ENCODE data around the gene KRT36.

The KRT36 gene

DNA sequence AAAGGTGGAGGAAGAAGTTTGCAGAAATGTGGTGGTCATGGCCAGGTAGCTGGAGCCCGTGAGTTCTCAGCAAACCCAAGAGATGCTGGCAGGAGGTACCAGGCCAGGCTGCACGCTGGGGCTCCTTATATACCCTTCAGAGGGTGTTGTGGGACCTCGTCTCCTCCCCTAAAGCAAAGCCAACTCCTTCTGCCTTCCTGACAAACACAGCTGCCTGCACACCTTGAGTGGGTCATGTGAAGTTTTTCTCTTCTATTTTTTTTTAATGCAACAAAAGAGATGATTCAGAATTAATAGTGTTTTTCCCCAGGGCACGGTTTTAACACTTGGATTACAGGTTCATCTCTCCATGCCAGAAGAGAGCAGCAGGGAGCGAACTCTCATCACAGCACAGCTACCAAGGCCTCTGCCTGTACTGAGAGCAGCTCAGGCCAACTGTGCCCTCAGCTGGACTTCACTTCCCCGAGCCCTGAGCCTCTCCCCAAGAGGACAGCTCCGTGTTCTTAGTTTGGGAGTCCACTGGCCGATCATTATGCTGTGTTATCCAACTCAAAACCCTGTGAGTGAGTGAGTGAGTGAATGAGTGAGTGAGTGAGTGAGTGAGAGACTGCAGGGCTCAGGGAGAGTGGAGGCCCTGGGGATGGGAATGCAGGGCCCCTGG lies 29.2 kb upstream of the KRT36 start, which contains the start of gene KRT15:
KRT15 (minus strand) TSS at position 102 of the 661 bp plus-strand sequence; CDS start at position 39, 63 bp downstream.
- TF ChIP-seq, protein P1, sequence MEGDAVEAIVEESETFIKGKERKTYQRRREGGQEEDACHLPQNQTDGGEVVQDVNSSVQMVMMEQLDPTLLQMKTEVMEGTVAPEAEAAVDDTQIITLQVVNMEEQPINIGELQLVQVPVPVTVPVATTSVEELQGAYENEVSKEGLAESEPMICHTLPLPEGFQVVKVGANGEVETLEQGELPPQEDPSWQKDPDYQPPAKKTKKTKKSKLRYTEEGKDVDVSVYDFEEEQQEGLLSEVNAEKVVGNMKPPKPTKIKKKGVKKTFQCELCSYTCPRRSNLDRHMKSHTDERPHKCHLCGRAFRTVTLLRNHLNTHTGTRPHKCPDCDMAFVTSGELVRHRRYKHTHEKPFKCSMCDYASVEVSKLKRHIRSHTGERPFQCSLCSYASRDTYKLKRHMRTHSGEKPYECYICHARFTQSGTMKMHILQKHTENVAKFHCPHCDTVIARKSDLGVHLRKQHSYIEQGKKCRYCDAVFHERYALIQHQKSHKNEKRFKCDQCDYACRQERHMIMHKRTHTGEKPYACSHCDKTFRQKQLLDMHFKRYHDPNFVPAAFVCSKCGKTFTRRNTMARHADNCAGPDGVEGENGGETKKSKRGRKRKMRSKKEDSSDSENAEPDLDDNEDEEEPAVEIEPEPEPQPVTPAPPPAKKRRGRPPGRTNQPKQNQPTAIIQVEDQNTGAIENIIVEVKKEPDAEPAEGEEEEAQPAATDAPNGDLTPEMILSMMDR (conservative IDR thresholded peaks at IDR 0.05; ENCODE audit: low read length): no peak
- no peak for TF ChIP-seq EZH2phosphoT487 (IDR thresholded peaks at IDR 0.05; ENCODE audit: borderline replicate concordance)
- Histone ChIP-seq H3K4me2 (ENCODE audit: low read depth, low read length, poor library complexity, severe bottlenecking) (no peak within 1 kb of the TSS), H4K20me1 (ENCODE audit: insufficient read depth, low read length, poor library complexity, severe bottlenecking) (no peaks in the 10 kb centered on the region), H3K36me3 (ENCODE audit: insufficient read depth, low read length) (no peaks in the 10 kb centered on the region), H2AFZ (ENCODE audit: low read length) (no peak within 1 kb of the TSS), H3K9me3 (ENCODE audit: insufficient read depth, low read depth, low read length) (no peaks in the 10 kb centered on the region), H3K9me2 (replicated peaks; ENCODE audit: low read depth, low read length) (no peaks in the 10 kb centered on the region), H3K79me2 (ENCODE audit: insufficient read depth, low read length) (no peaks in the 10 kb centered on the region), H3K27me3 (ENCODE audit: insufficient read depth, low read length, poor library complexity, severe bottlenecking) (no peaks in the 10 kb centered on the region), H3F3A (ENCODE audit: low read depth) (no peaks in the 10 kb centered on the region), H3K4me1 (ENCODE audit: insufficient read depth, low read length, poor library complexity, severe bottlenecking) (no peaks in the 10 kb centered on the region), H3K4me3 (ENCODE audit: low read length, poor library complexity, severe bottlenecking) (no peak within 1 kb of the TSS), H3K9ac (ENCODE audit: low read depth, low read length, poor library complexity, severe bottlenecking) (no peak within 1 kb of the TSS)

DNA sequence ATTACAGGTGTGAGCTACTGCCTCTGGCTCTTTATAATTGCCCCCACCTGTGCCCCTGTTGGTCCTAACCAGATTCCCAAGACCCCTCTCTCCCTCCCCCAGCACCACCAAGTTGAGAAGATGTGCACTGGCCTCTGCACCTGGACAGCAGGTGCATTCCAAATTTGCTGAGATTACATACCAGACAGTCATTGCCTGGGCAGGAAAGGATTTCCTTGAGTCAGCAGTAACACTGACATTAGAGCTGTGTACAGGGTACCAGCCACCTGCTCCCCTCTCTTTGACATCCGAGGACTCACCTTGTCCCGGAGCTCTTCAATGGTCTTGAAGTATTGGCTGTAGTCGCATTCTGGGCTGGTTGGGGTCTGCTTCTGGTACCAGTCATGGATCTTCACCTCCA lies 28.3 kb upstream of the KRT36 start:
- Histone ChIP-seq H3F3A (ENCODE audit: low read depth) (no peaks in the 10 kb centered on the region), H3K9ac (ENCODE audit: low read depth, low read length, poor library complexity, severe bottlenecking) (no peak overlapping the region), H3K4me3 (ENCODE audit: low read length, poor library complexity, severe bottlenecking) (no peak overlapping the region), H3K27me3 (ENCODE audit: insufficient read depth, low read length, poor library complexity, severe bottlenecking) (no peaks in the 10 kb centered on the region), H3K36me3 (ENCODE audit: insufficient read depth, low read length) (no peaks in the 10 kb centered on the region), H2AFZ (ENCODE audit: low read length) (no peak overlapping the region), H3K9me3 (ENCODE audit: insufficient read depth, low read depth, low read length) (no peaks in the 10 kb centered on the region), H3K79me2 (ENCODE audit: insufficient read depth, low read length) (no peaks in the 10 kb centered on the region), H3K9me2 (replicated peaks; ENCODE audit: low read depth, low read length) (no peaks in the 10 kb centered on the region), H3K4me1 (ENCODE audit: insufficient read depth, low read length, poor library complexity, severe bottlenecking) (no peaks in the 10 kb centered on the region), H4K20me1 (ENCODE audit: insufficient read depth, low read length, poor library complexity, severe bottlenecking) (no peaks in the 10 kb centered on the region), H3K4me2 (ENCODE audit: low read depth, low read length, poor library complexity, severe bottlenecking) (no peak overlapping the region)
- no peak for TF ChIP-seq EZH2phosphoT487 (IDR thresholded peaks at IDR 0.05; ENCODE audit: borderline replicate concordance)
- TF ChIP-seq, protein P1 (conservative IDR thresholded peaks at IDR 0.05; ENCODE audit: low read length): no peak

DNA sequence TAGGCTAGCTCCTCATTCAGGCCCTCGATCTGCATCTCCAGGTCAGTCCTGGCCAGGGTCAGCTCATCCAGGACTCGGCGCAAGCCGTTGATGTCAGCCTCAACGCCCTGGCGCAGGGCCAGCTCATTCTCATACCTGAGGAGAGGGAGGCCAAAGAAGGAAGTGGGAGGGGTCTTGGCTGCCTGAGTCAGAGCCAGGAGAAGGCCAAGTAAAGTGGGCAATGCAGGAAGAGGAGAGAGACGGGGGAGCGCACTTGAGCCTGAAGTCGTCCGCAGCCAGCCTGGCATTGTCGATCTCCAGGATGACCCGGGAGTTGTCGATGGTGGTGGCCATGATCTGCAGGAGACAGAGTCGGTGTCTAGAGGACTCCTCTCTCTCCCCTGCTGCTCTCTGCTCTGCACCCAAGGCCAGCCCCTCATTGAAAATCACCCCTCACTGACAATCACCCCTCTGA lies 27.1 kb upstream of the KRT36 start:
- no peak overlapping the region for H3K4me3 ChIP-seq (ENCODE audit: low read length, poor library complexity, severe bottlenecking)
- TF ChIP-seq, protein P1 (conservative IDR thresholded peaks at IDR 0.05; ENCODE audit: low read length): no peak
- TF ChIP-seq EZH2phosphoT487 (IDR thresholded peaks at IDR 0.05; ENCODE audit: borderline replicate concordance): no peak
- H3K79me2 ChIP-seq (ENCODE audit: insufficient read depth, low read length): no peaks in the 10 kb centered on the region
- no peak overlapping the region for H2AFZ ChIP-seq (ENCODE audit: low read length)
- no peaks in the 10 kb centered on the region for H3K4me1 ChIP-seq (ENCODE audit: insufficient read depth, low read length, poor library complexity, severe bottlenecking)
- no peaks in the 10 kb centered on the region for H3K36me3 ChIP-seq (ENCODE audit: insufficient read depth, low read length)
- no peak overlapping the region for H3K4me2 ChIP-seq (ENCODE audit: low read depth, low read length, poor library complexity, severe bottlenecking)
- H3F3A ChIP-seq (ENCODE audit: low read depth): no peaks in the 10 kb centered on the region
- H4K20me1 ChIP-seq (ENCODE audit: insufficient read depth, low read length, poor library complexity, severe bottlenecking): no peaks in the 10 kb centered on the region
- no peaks in the 10 kb centered on the region for H3K9me3 ChIP-seq (ENCODE audit: insufficient read depth, low read depth, low read length)
- no peak overlapping the region for H3K9ac ChIP-seq (ENCODE audit: low read depth, low read length, poor library complexity, severe bottlenecking)
- H3K9me2 ChIP-seq (replicated peaks; ENCODE audit: low read depth, low read length): no peaks in the 10 kb centered on the region
- H3K27me3 ChIP-seq (ENCODE audit: insufficient read depth, low read length, poor library complexity, severe bottlenecking): no peaks in the 10 kb centered on the region

Data from Loucy (cell line).